Activated naive CD4-positive, alpha-beta T cell (primary cell): Measurements from ENCODE around the gene GTF3C6.
"Not testable (repeated sequence)": the region's sequence is repeated elsewhere in the genome, so short reads cannot be mapped to it uniquely, and the experiment has no call there.

Source experiments
- DNase-seq, 4 experiments: peaks; one replicate each; lab custom pipeline; 2025; lab: John Stamatoyannopoulos, UW

GTF3C6 gene

GRCh38 chr6:110958329-110959192 is at the start of gene GTF3C6:
Gene GTF3C6 (plus strand): TSS chr6:110958706. CDS start chr6:110958770, 64 bp downstream.
- peak; percentile 81 to 85 (median 83) for DNase-seq

- DNase-seq, result no peak
Measured at GRCh38 chr6:110930781-110931180, 27.7 kb upstream of the GTF3C6 start.

DNA sequence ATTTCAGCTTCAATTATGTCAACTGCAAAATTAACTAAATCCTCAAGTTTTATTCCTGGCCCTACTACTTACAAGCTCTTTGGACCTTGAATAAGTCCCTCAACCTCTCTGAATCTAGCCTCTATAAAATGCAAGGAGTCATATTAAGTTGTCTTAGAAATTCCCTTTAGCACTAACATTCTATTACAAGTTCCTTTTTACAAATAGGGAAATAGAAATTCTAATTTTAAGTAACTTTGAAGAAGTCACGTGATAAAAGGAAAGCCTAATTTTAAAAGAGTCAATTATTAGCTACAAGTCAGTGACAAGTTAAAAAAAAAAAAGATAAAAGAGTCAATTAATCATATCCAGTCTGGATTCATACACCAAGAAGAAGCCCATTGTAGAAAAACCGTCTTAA is 24.6 kb upstream of the GTF3C6 start:
- no peak for DNase-seq

- DNase-seq, result no peak
Measured at GRCh38 chr6:110934381-110934898, 24.1 kb upstream of the GTF3C6 start.

DNA sequence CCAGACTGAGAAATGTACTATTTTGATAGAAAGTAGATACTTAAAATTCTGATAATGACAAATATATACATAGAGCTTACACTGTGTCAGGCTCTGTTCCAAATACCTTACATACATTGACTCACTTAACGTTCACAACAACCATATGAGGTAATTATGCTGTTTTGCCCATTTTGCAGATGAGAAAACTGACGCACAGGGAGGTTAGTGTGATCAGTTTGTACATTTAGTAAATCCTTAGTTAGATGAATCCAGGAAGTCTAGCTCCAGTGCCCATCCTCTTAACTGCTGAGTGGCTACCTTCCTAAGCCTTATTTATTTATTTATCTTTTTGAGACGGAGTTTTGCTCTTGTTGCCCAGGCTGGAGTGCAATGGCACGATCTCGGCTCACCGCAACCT is 23.3 kb upstream of the GTF3C6 start:
- no peak for DNase-seq

- DNase-seq, result no peak
Measured at GRCh38 chr6:110938171-110938570, 20.3 kb upstream of the GTF3C6 start.

DNA sequence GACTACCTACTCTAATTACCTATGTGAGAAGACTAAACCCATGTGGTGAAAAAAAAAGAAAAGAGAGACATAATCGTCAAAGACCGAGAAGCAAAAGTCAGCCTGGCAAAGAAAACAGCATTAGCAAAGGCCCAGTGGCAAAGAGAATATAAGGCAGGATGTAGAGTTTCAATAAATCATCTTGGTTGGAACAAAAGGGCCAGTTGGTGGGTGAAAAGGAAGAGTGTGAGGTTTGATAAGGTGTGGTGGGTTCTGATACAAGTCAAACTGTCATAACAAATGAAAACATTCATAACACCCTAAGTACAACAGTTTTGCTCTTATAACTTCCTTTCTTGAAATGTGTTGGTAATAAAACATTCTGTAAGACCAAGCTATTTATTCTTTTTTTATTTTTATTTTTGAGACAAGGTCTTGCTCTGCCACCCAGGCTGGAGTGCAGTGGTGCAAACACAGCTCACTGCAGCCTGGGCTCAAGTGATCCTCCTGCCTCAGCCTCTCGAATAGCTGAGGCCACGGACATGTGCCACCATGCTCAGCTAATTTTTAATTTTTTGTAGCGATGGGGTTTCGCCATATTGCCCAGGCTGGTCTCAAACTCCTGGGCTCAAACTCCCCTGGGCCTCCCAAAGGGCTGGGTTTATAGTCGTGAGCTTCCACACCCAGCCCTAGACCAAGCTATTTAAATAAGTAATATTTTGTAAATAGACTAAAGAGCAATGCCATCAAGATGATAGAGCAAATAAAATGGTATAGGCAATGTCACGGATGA is 18.9 kb upstream of the GTF3C6 start:
- DNase-seq, result no peak

DNA sequence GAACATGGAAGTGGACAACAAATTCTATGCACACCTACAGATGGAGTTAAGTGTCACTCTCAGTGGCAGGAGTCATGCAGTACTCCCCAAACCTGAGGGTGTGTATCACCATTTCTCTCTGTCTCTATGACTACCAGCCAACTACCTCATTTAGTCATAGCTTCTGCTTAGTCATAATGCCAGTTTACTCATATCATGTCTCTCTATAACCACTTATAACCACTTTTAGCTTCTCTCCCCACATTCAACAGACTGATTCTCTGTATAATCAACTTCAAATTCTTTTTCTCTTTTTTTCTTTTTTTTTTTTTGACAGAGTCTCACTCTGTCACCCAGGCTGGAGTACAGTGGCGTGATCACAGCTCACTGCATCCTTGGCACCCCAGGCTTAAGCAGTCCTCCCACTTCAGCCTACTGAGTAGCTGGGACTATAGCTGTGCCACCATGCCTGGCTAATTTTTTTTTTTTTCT is 13.8 kb upstream of the GTF3C6 start:
- no peak for DNase-seq

GRCh38 chr6:110946498-110946897 is 12.0 kb upstream of the GTF3C6 start:
- no peak for DNase-seq

- no peak for DNase-seq
Measured at GRCh38 chr6:110949679-110950285, 8.7 kb upstream of the GTF3C6 start.

GRCh38 chr6:110950440-110950839 is 8.1 kb upstream of the GTF3C6 start:
- no peak for DNase-seq

- DNase-seq, result no peak
Measured at GRCh38 chr6:110951008-110951407, 7.5 kb upstream of the GTF3C6 start.

DNA sequence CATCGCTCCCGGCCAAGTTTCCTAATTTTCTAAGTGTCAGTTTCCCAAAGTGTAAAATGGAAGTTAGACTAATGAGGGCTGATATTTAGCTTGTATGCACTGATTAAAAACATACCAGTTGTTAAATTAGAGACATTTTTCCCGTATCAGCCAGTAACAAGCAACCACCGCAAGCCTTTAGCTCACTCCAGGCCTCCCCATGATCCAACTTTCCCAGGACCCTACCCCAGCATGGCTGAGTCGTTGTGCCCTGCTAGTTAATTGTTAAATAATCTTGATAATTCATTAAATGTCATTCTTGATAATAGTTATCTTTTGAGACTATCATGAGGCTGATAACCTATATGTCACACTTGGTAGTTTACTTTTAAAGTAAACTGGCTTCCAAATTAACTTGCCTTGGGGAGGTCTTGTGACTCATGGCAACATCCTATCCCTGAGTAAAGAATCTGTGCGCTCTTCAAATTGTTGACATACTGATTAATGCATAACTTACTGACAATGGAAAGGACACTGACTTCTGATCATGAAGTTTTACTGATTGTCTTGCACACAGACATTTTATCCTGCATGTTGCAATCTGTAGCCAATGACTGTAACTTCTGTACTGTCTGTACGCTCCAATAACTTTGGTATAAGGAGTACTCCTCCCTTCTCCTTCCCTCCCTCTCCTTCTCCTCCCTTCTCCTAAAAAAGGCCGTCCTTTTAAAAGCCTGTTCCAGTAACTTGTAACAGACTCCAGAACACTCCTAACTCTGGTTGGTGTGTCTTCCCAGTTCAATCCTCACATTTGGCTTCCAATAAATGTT is 6.3 kb upstream of the GTF3C6 start:
- no peak for DNase-seq

DNA sequence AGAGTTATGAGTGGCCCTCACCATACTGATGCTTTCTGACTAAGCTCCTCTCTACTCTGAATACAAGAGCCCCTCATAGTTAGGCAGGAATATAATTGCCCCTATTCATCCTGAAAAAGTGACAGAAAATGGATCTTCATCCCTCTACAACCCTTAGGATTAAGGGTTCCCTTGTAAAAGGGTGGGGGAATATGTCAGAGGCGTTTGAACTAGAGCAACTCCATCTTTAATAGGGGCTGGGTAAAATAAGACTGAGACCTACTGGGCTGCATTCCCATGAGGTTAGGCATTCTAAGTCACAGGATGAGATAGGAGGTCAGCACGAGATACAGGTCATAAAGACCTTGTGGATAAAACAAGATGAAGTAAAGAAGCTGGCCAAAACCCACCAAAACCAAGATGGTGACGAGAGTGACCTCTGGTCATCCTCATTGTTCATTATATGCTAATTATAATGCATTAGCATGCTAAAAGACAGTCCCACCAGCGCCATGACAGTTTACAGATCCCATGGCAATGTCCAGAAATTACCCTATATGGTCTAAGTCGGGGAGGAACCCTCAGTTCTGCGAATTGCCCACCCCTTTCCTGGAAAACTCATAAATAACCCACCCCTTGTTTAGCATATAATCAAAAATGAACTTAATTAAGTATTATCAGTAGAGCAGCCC is 4.7 kb upstream of the GTF3C6 start:
- DNase-seq, result no peak

DNA sequence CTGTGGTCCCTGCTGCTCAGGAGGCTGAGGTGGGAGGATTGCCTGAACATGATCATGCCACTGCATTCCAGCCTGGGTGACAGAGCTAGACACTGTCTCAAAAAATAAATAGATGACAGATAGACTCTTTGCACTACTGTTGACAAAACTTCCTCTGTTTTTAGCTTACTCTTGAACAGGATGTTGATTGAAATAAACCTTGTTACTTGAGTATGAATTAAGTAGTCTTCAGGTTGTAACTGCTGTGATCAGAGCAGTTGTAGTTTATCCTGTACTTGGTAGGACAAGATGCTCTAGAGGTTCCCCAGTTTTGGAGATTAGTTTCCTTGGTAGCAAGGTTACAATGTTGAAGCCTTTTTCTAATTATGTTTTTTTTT is 1.5 kb downstream of the GTF3C6 start:
- DNase-seq, result no peak

GRCh38 chr6:110962636-110963035 is 4.1 kb downstream of the GTF3C6 start:
- DNase-seq, result not testable (repeated sequence)

- no peak for DNase-seq
Measured at GRCh38 chr6:110965629-110966229, 7.2 kb downstream of the GTF3C6 start.

DNA sequence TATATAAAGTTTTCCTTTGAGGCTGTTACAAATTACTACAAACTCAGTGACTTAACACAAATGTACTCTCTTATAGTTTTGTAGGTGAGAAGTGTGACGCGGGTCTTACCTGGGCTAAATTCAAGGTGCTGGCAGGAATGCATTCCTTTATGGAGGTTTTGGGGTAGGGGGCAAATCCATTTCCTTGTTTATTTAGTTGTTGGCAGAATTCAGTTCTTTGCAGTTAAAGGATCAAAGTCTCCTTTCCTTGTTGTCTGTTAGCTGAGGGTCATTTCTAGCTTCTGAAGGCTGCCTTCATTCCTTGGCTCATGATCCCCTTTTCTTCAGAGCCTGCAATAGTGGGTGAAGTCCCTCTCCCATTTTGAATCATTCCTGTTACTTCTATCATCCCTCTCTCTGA is 10.2 kb downstream of the GTF3C6 start:
- not testable (repeated sequence) for DNase-seq

- no peak for DNase-seq
Measured at GRCh38 chr6:110971468-110971867, 13.0 kb downstream of the GTF3C6 start.

- no peak for DNase-seq
Measured at GRCh38 chr6:110976575-110976974, 18.1 kb downstream of the GTF3C6 start.
